ENCODE results near the gene CES2.
"Not testable (repeated sequence)": the region's sequence is repeated elsewhere in the genome, so short reads cannot be mapped to it uniquely, and the experiment has no call there.

CES2 gene

GRCh38 chr16:66954097-66954659 lies 18.9 kb downstream of the CES2 start:
- DNase-seq (ENCODE audit: low read depth) = peak; percentile 61

GRCh38 chr16:66955363-66956153 lies 20.2 kb downstream of the CES2 start:
- not testable (repeated sequence) for DNase-seq (ENCODE audit: low read depth)

GRCh38 chr16:66956154-66956457 lies 20.8 kb downstream of the CES2 start:
- DNase-seq (ENCODE audit: low read depth) = not testable (repeated sequence)

- no peak for DNase-seq (ENCODE audit: low read depth)
Measured at GRCh38 chr16:66958857-66959703, 23.8 kb downstream of the CES2 start.

GRCh38 chr16:66959704-66960161 lies 24.4 kb downstream of the CES2 start:
- no peak for DNase-seq (ENCODE audit: low read depth)

GRCh38 chr16:66960270-66960669 lies 25.0 kb downstream of the CES2 start:
- no peak for DNase-seq (ENCODE audit: low read depth)

GRCh38 chr16:66961065-66961744 lies 25.9 kb downstream of the CES2 start, which contains the start of gene CES3:
TSS of gene CES3 (plus strand) at chr16:66961266. CDS start at chr16:66961308, 42 bp downstream.
- DNase-seq (ENCODE audit: low read depth) = peak; percentile 26

GRCh38 chr16:66961914-66962313 lies 26.6 kb downstream of the CES2 start:
- no peak for DNase-seq (ENCODE audit: low read depth)

GRCh38 chr16:66964049-66964448 lies 28.7 kb downstream of the CES2 start:
- no peak for DNase-seq (ENCODE audit: low read depth)

GRCh38 chr16:66968847-66969246 lies 33.5 kb downstream of the CES2 start:
- no peak for DNase-seq (ENCODE audit: low read depth)

- no peak for DNase-seq (ENCODE audit: low read depth)
Measured at GRCh38 chr16:66970775-66971720, 35.7 kb downstream of the CES2 start.

- DNase-seq (ENCODE audit: low read depth) = no peak
Measured at GRCh38 chr16:66972983-66973382, 37.7 kb downstream of the CES2 start.

- DNase-seq (ENCODE audit: low read depth) = no peak
Measured at GRCh38 chr16:66973716-66974115, 38.4 kb downstream of the CES2 start.

GRCh38 chr16:66974156-66974931 lies 39.0 kb downstream of the CES2 start:
- DNase-seq (ENCODE audit: low read depth) = not testable (repeated sequence)

GRCh38 chr16:66974932-66975246 lies 39.6 kb downstream of the CES2 start:
- peak; percentile 25 for DNase-seq (ENCODE audit: low read depth)

- no peak for DNase-seq (ENCODE audit: low read depth)
Measured at GRCh38 chr16:66975302-66975893, 40.1 kb downstream of the CES2 start.

GRCh38 chr16:66976746-66977145 lies 41.4 kb downstream of the CES2 start:
- no peak for DNase-seq (ENCODE audit: low read depth)

GRCh38 chr16:66977341-66978113 lies 42.2 kb downstream of the CES2 start:
- peak; percentile 84 for DNase-seq (ENCODE audit: low read depth)

Measured in stimulated activated CD8-positive, alpha-beta memory T cell treated with anti-CD3 and anti-CD28 coated beads, Interleukin-7, amount 100 ng/mL, for 24 hours (primary cell).